Mucosa of descending colon (tissue), 3 donors: ENCODE data around the gene RAMP3. TPM values are rescaled to one million over a fixed set of nuclear protein-coding genes. Genes with fewer than 3 reads are reported as not detected.
"Not testable (repeated sequence)": the region's sequence is repeated elsewhere in the genome, so short reads cannot be mapped to it uniquely, and the experiment has no call there.

Experiments used
- ATAC-seq: fragments of 200-7000 bp; cut with Tn5 transposase; one replicate; pipeline ENCODE4 v1.9.1; 2020; ENCODE audit warnings: mild to moderate bottlenecking, moderate library complexity
- DNase-seq, 3 donors: peaks; one replicate each; pipeline ENCODE4 v3.0.0-alpha.2; 2020
- H3K36me3 ChIP-seq: fragments of 200-600 bp; one replicate; pipeline ENCODE4 v1.8.0; 2021; ENCODE audit warnings: low read depth, mild to moderate bottlenecking
- H3K4me1 ChIP-seq: fragments of 200-600 bp; one replicate; pipeline ENCODE4 v1.8.0; 2021; ENCODE audit warnings: low read depth, mild to moderate bottlenecking
- H3K4me3 ChIP-seq: fragments of 200-600 bp; one replicate; pipeline ENCODE4 v1.8.0; 2021; ENCODE audit warnings: mild to moderate bottlenecking
- H3K9me3 ChIP-seq: fragments of 200-600 bp; one replicate; pipeline ENCODE4 v1.8.0; 2021; ENCODE audit warnings: mild to moderate bottlenecking
- CTCF ChIP-seq: fragments of 200-600 bp; IDR thresholded peaks from one replicate; pipeline ENCODE4 v1.8.0; 2022; ENCODE audit warnings: antibody characterized with exemption, mild to moderate bottlenecking
- intact Hi-C, 2 donors: fragments of 100-400 bp; cut with DNase I in 1 of 2; cut with micrococcal nuclease in 1 of 2; formaldehyde crosslinking; loops; one replicate each; pipeline versions ENCODE4 v1.11.0 to v1.11.1; 2022; cut with DNase I, micrococcal nuclease
- total RNA-seq, 3 donors: library from RNA; stranded (reverse); fragmentation: NEBNext Ultra II Directional in 2 of 3; extraction: Animal tissue kit (Norgen Biotek cat#: 25700) in 2 of 3; gene quantifications; one replicate each; pipeline versions ENCODE4 v1.2.1 to v1.2.4, GENCODE V29; 2021 to 2023
- donor health status: DM: no; HTN: no; CAD: no; lungs with moderate emphysema.
- donor health status: DM: no; HTN: no; CAD: no.
- donor health status: DM: no; HTN: yes; CAD: no.

Gene RAMP3
- total RNA-seq, 3 donors from 2014 or later: 5.4 to 13.5 (median 9.0) TPM

GRCh38 chr7:45162943-45163691, 5.5 kb downstream of the RAMP3 start:
- Histone ChIP-seq H3K4me3 (no peak overlapping the region), H3K9me3 (no peaks in the 10 kb centered on the region), H3K36me3 (no peaks in the 10 kb centered on the region), H3K4me1 (no peaks in the 10 kb centered on the region)
- no peak for TF ChIP-seq CTCF
- peak in 1 of 3 donors; percentile 17 for DNase-seq
- no peak for ATAC-seq
- intact Hi-C loops: no loop called here

- no peak overlapping the region for H3K4me3 ChIP-seq
- TF ChIP-seq CTCF: no peak
- no peaks in the 10 kb centered on the region for H3K9me3 ChIP-seq
- ATAC-seq (no peak), DNase-seq (peak in 1 of 3 donors; percentile 11)
- intact Hi-C loops: no loop called here
- no peaks in the 10 kb centered on the region for H3K36me3 ChIP-seq
- no peaks in the 10 kb centered on the region for H3K4me1 ChIP-seq
Observed at GRCh38 chr7:45163692-45164052, 6.1 kb downstream of the RAMP3 start.

- intact Hi-C loops, H3K36me3 ChIP-seq, H3K4me1 ChIP-seq, H3K9me3 ChIP-seq, DNase-seq, ATAC-seq, H3K4me3 ChIP-seq: not testable (repeated sequence)
Observed at GRCh38 chr7:45164271-45164670, 6.7 kb downstream of the RAMP3 start.

GRCh38 chr7:45165857-45166256, 8.3 kb downstream of the RAMP3 start:
- intact Hi-C loops: no loop called here
- Histone ChIP-seq H3K4me1 (no peaks in the 10 kb centered on the region), H3K4me3 (no peak overlapping the region), H3K9me3 (no peaks in the 10 kb centered on the region), H3K36me3 (no peaks in the 10 kb centered on the region)
- DNase-seq (no peak), ATAC-seq (no peak)
- no peak for TF ChIP-seq CTCF

GRCh38 chr7:45171946-45172345, 14.4 kb downstream of the RAMP3 start:
- ATAC-seq (no peak), DNase-seq (no peak)
- no peak for TF ChIP-seq CTCF
- no peak overlapping the region for H3K4me3 ChIP-seq
- no peaks in the 10 kb centered on the region for H3K9me3 ChIP-seq
- H3K4me1 ChIP-seq: no peaks in the 10 kb centered on the region
- intact Hi-C loops: no loop called here
- H3K36me3 ChIP-seq: no peaks in the 10 kb centered on the region

- no peaks in the 10 kb centered on the region for H3K9me3 ChIP-seq
- DNase-seq: no peak
- no peak for ATAC-seq
- H3K36me3 ChIP-seq: no peaks in the 10 kb centered on the region
- no peaks in the 10 kb centered on the region for H3K4me1 ChIP-seq
- H3K4me3 ChIP-seq: no peak overlapping the region
- intact Hi-C loops: no loop called here
- TF ChIP-seq CTCF: no peak
Observed at GRCh38 chr7:45173596-45174327, 16.2 kb downstream of the RAMP3 start.
